Right renal cortex interstitium (tissue), 3 donors: ENCODE data around the gene ZNF518A. TPM values are rescaled to one million over a fixed set of nuclear protein-coding genes. Genes with fewer than 3 reads are reported as not detected.

Experiments used
- polyA plus RNA-seq, 3 donors: library from polyadenylated mRNA; unstranded; fragments of 120-200 nt; gene quantifications; one replicate each; pipeline ENCODE4 v1.2.1, GENCODE V29; 2013; ENCODE audit not compliant: insufficient read length in 3 of 3

Gene ZNF518A
- polyA plus RNA-seq, 3 donors, result 36.8 to 39.3 (median 39.2) TPM

Other genes with a start within 250 kb of the ZNF518A start
- 1 to 10 TPM in 2 of 3 donors, under 1 TPM in 1; 0.83 to 1.6 (median 1.2) TPM for gene CC2D2B, start 222.3 kb upstream of the ZNF518A start, polyA plus RNA-seq
- 10 to 100 TPM; 16.3 to 17.8 (median 17.1) TPM for gene CCNJ, start 86.7 kb upstream of the ZNF518A start, polyA plus RNA-seq
- gene BLNK, start 141.3 kb downstream of the ZNF518A start, polyA plus RNA-seq, result 10 to 100 TPM; 36.7 to 41.9 (median 38.2) TPM
- under 1 TPM; 0.20 to 0.26 (median 0.24) TPM for gene DNTT, start 174.1 kb downstream of the ZNF518A start, polyA plus RNA-seq
- gene OPALIN, start 228.7 kb downstream of the ZNF518A start, polyA plus RNA-seq, result not detected